IPS-18a (cell line): Measurements from ENCODE around the gene CT45A3.
"Not testable (repeated sequence)": the region's sequence is repeated elsewhere in the genome, so short reads cannot be mapped to it uniquely, and the experiment has no call there.

Source experiments
- H3K27ac ChIP-seq: one replicate; pipeline ENCODE4 v1.5.1; 2013; ENCODE audit warnings: low read length
- H3K27me3 ChIP-seq: one replicate; pipeline ENCODE4 v1.6.1; 2013; ENCODE audit warnings: mild to moderate bottlenecking, low read length; ENCODE audit not compliant: control insufficient read depth, insufficient read depth
- H3K36me3 ChIP-seq: one replicate; pipeline ENCODE4 v1.6.1; 2013; ENCODE audit warnings: low read depth, low read length; ENCODE audit not compliant: control insufficient read depth
- H3K4me1 ChIP-seq: one replicate; pipeline ENCODE4 v1.6.1; 2013; ENCODE audit warnings: low read depth, low read length; ENCODE audit not compliant: control insufficient read depth
- H3K4me3 ChIP-seq: one replicate; pipeline ENCODE4 v1.5.1; 2013; ENCODE audit warnings: low read length
- H3K9ac ChIP-seq: one replicate; pipeline ENCODE4 v1.6.1; 2013; ENCODE audit warnings: mild to moderate bottlenecking, low read length, moderate library complexity
- H3K9me3 ChIP-seq: one replicate; pipeline ENCODE4 v1.6.1; 2013; ENCODE audit warnings: low read depth, low read length; ENCODE audit not compliant: control insufficient read depth

The CT45A3 gene, protein sequence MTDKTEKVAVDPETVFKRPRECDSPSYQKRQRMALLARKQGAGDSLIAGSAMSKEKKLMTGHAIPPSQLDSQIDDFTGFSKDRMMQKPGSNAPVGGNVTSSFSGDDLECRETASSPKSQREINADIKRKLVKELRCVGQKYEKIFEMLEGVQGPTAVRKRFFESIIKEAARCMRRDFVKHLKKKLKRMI

DNA sequence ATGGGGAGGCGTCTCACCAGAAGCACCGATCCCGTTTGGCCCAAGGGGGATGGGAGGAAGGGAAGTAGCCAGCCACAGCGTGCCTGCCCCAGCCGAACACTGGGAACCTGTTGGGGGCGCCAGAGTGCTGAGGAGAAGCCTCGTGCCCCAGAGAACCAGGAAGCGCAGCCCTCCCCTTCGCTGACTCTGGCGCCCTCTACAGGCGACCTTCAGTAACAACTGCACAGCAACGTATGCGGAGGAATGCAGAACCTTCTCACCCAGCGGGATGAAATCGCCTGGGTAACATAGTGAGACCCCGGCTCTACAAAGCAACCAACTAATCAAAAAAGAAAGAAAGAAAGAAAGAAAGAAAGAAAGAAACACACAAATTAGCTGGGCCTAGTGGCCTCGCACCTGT lies at the start of gene CT45A3:
Gene CT45A3 (minus strand): TSS at position 101 of the 400 bp plus-strand sequence. CDS start 3,747 bp downstream, outside the sequence.
- H3K4me1 ChIP-seq, H3K4me3 ChIP-seq, H3K27me3 ChIP-seq, H3K9me3 ChIP-seq, H3K9ac ChIP-seq, H3K27ac ChIP-seq, H3K36me3 ChIP-seq: not testable (repeated sequence)

DNA sequence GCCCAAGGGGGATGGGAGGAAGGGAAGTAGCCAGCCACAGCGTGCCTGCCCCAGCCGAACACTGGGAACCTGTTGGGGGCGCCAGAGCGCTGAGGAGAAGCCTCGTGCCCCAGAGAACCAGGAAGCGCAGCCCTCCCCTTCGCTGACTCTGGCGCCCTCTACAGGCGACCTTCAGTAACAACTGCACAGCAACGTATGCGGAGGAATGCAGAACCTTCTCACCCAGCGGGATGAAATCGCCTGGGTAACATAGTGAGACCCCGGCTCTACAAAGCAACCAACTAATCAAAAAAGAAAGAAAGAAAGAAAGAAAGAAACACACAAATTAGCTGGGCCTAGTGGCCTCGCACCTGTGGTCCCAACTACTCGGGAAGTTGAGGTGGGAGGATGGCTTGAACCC lies 34.7 kb upstream of the CT45A3 start, which contains the start of gene CT45A6:
Gene CT45A6 (minus strand): TSS at position 101 of the 400 bp plus-strand sequence. CDS start 3,794 bp downstream, outside the sequence.
- H3K4me3 ChIP-seq, H3K9ac ChIP-seq, H3K9me3 ChIP-seq, H3K27me3 ChIP-seq, H3K27ac ChIP-seq, H3K4me1 ChIP-seq, H3K36me3 ChIP-seq: not testable (repeated sequence)

DNA sequence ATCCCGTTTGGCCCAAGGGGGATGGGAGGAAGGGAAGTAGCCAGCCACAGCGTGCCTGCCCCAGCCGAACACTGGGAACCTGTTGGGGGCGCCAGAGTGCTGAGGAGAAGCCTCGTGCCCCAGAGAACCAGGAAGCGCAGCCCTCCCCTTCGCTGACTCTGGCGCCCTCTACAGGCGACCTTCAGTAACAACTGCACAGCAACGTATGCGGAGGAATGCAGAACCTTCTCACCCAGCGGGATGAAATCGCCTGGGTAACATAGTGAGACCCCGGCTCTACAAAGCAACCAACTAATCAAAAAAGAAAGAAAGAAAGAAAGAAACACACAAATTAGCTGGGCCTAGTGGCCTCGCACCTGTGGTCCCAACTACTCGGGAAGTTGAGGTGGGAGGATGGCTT lies 17.4 kb upstream of the CT45A3 start, which contains the start of gene CT45A5:
Gene CT45A5 (minus strand): TSS at position 101 of the 400 bp plus-strand sequence. CDS start 3,774 bp downstream, outside the sequence.
- H3K4me3 ChIP-seq, H3K27me3 ChIP-seq, H3K9me3 ChIP-seq, H3K4me1 ChIP-seq, H3K9ac ChIP-seq, H3K27ac ChIP-seq, H3K36me3 ChIP-seq: not testable (repeated sequence)

DNA sequence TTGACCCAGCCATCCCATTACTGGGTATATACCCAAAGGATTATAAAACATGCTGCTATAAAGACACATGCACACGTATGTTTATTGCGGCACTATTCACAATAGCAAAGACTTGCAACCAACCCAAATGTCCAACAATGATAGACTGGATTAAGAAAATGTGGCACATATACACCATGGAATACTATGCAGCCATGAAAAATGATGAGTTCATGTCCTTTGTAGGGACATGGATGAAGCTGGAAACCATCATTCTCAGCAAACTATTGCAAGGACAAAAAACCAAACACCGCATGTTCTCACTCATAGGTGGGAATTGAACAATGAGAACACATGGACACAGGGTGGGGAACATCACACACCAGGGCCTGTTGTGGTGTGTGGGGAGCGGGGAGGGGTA lies 23.3 kb downstream of the CT45A3 start:
- H3K9ac ChIP-seq, H3K36me3 ChIP-seq: not testable (repeated sequence)

DNA sequence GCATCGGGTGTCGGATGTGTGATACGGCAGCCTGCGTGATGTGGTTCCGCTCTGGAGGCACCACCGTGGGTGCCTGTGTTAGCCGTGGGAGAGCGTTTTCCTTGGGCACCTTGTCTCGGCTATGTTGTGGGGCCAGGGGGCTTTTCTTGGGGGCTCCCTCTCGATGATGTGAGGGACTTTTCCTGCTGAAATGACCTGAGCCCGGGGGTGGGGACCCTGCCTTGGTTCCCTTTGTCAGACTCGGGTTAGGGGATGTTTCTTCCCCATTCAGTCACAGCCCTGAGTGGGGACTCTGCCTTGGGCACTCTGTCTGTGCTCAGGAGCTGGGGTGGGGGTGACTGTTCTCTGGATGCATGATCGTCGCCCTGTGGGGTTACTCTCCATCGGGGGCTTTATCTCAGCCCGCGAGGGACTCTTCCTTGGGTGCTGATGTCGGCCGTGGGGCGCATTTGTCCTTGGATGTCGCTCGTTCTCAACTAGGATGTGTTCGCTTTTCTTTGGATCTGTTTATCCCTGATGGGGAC lies 26.7 kb downstream of the CT45A3 start:
- H3K36me3 ChIP-seq = no peaks in the 10 kb centered on the region
- no peaks in the 10 kb centered on the region for H3K4me1 ChIP-seq
- no peaks in the 10 kb centered on the region for H3K27me3 ChIP-seq
- no peak overlapping the region for H3K4me3 ChIP-seq
- no peak overlapping the region for H3K27ac ChIP-seq
- H3K9ac ChIP-seq = no peak overlapping the region
- peaks cover 8% of the 10 kb centered on the region for H3K9me3 ChIP-seq

More for the DNA sequence above, 23.3 kb downstream of the CT45A3 start:
- H3K4me3 ChIP-seq, H3K4me1 ChIP-seq, H3K27ac ChIP-seq, H3K9me3 ChIP-seq, H3K27me3 ChIP-seq: not testable (repeated sequence)

DNA sequence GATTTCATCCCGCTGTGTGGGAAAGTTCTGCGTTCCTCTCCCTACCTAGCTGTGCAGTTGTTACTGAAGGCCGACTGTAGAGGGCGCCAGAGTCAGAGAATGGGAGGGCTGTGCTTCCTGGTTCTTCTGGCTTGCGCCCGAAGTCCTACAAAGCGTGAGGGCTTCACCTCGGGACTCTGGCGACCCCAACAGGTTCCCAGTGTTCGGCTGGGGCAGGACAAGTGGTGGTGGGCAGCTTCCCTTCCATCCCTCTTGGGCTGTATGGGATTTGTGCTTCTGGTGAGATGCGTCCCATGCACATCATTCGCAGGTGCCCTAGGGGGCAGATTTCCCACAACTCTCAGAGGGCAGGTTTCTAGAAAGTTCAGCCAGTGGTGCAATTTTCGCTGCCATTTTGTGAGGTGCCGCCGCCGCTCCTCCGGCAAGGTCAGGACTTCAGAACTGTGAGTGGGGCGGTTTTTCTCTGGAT lies 27.3 kb downstream of the CT45A3 start:
- peaks cover 8% of the 10 kb centered on the region for H3K9me3 ChIP-seq
- no peak overlapping the region for H3K9ac ChIP-seq
- no peaks in the 10 kb centered on the region for H3K4me1 ChIP-seq
- H3K4me3 ChIP-seq = no peak overlapping the region
- no peaks in the 10 kb centered on the region for H3K36me3 ChIP-seq
- H3K27ac ChIP-seq = no peak overlapping the region
- H3K27me3 ChIP-seq = no peaks in the 10 kb centered on the region

DNA sequence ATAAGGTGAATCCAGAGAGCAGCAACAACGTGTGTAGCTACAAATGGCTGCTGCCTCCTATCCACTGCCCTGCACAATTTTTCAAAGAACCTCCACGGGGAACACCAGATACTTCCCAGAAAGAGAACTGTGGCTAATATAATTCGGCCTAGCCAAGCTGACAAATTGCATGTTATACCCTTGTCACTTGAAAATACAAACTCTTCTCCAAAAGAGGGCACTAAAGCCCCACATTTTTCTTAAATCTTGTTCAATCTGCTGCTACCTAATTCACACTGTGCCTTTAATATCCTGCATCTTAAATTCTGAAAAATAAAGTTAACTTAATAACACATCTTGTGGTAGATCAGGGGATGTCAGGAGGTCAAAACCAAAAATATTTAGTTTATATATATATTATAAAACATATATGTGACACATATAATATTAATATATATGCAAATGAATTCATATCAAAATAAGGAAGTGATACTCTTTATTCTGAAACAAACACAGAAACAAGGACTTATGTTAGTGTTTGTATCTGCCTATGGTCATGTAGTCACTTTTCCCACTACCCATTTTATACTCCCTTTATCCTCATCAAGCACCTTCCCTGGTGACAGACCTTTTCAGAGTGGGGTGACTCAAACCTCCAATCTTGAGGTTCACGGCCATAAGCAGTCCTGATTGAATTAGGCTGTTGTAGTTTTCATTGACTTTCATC lies 30.5 kb downstream of the CT45A3 start:
- H3K9me3 ChIP-seq = peaks cover 4% of the 10 kb centered on the region
- no peaks in the 10 kb centered on the region for H3K4me1 ChIP-seq
- no peak overlapping the region for H3K4me3 ChIP-seq
- H3K36me3 ChIP-seq = no peaks in the 10 kb centered on the region
- H3K27ac ChIP-seq = no peak overlapping the region
- no peaks in the 10 kb centered on the region for H3K27me3 ChIP-seq
- no peak overlapping the region for H3K9ac ChIP-seq

DNA sequence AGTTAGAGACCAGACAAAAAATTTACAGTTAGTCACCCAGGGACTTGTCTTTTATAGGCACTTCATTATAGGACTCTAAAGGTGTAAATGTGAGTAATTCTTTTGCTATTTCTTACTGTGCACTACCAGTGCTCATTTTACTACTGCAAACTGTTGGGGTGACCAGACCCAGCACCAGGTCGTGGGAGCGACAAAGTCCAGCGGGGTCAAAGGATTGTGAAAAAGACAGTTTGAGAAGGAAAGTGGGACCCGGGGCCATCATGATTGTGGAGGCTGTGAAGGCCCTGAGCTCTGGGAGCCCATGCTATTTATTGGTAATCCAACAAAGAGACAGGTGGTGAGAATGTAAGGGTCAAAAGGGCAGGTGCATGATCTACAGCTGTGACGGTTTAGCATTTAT lies 33.3 kb downstream of the CT45A3 start:
- H3K36me3 ChIP-seq, H3K4me1 ChIP-seq, H3K27ac ChIP-seq, H3K9me3 ChIP-seq, H3K4me3 ChIP-seq, H3K9ac ChIP-seq, H3K27me3 ChIP-seq: not testable (repeated sequence)

DNA sequence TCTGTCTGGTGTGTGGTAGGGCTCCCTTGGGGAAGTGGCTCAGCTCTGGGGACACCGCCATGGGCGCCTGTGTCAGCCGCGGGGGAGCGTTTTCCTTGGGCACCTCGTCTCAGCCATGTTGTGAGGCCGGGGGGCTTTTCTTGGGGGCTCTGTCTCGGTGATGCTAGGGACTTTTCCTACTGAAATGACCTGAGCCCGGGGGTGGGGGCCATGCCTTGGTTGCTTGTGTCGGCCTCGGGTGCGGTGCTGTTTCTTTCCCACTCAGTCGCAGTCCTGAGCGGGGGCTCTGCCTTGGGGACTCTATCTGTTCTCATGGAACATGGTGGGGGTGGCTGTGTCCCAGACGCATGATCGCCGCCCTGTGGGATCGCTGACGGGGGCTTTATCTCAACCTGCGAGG lies 54.2 kb downstream of the CT45A3 start:
- H3K4me1 ChIP-seq = no peaks in the 10 kb centered on the region
- H3K36me3 ChIP-seq = no peaks in the 10 kb centered on the region
- H3K4me3 ChIP-seq = no peak overlapping the region
- H3K27ac ChIP-seq = no peak overlapping the region
- H3K9me3 ChIP-seq = peaks cover 7% of the 10 kb centered on the region
- no peaks in the 10 kb centered on the region for H3K27me3 ChIP-seq
- H3K9ac ChIP-seq = no peak overlapping the region

DNA sequence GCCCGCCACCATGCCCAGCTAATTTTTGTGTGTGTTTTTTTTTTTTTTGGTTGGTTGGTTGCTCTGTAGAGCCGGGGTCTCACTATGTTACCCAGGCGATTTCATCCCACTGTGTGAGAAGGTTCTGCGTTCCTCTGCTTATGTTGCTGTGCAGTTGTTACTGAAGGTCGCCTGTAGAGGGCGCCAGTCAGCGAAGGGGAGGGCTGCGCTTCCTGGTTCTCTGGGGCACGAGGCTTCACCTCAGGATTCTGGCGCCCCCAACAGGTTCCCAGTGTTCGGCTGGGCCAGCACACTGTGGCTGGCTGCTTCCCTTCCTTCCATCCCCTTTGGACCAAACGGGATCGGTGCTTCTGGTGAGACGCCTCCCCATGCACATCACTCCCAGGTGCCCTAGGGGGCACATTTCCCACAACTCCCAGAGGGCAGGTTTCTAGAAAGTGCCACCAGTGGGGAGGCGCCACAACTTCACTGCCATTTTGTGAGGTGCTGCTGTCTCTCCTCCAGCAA lies 54.8 kb downstream of the CT45A3 start, which contains the start of gene CT45A1:
Gene CT45A1 (plus strand): TSS at position 457 of the 507 bp plus-strand sequence. CDS start 5,302 bp downstream, outside the sequence.
- H3K36me3 ChIP-seq, H3K4me1 ChIP-seq, H3K27ac ChIP-seq, H3K9me3 ChIP-seq, H3K9ac ChIP-seq, H3K4me3 ChIP-seq, H3K27me3 ChIP-seq: not testable (repeated sequence)
